Ishikawa (cell line): ENCODE results near the gene DISP3.

ENCODE experiments used
- CEBPB ChIP-seq: IDR thresholded peaks from 2 replicates; pipeline ENCODE4 v1.6.1; 2012
- CREB1 ChIP-seq: IDR thresholded peaks from 2 replicates; pipeline ENCODE4 v1.6.1; 2012; ENCODE audit warnings: low read depth
- EGR1 ChIP-seq: IDR thresholded peaks from 2 replicates; pipeline ENCODE4 v1.6.1; 2012
- EP300 ChIP-seq: IDR thresholded peaks from 2 replicates; pipeline ENCODE4 v1.6.1; 2012; ENCODE audit warnings: borderline replicate concordance
- FOXM1 ChIP-seq: IDR thresholded peaks from 2 replicates; pipeline ENCODE4 v1.6.1; 2012; ENCODE audit warnings: low read depth, borderline replicate concordance
- MAX ChIP-seq: IDR thresholded peaks from 2 replicates; pipeline ENCODE4 v1.6.1; 2012
- NFIC ChIP-seq: IDR thresholded peaks from 2 replicates; pipeline ENCODE4 v1.6.1; 2012
- RAD21 ChIP-seq: IDR thresholded peaks from 2 replicates; pipeline ENCODE4 v1.6.1; 2012; ENCODE audit warnings: low read depth
- TAF1 ChIP-seq: IDR thresholded peaks from 2 replicates; pipeline ENCODE4 v1.6.1; 2012; ENCODE audit warnings: low read depth, mild to moderate bottlenecking
- TCF12 ChIP-seq: IDR thresholded peaks from 2 replicates; pipeline ENCODE4 v1.6.1; 2012; ENCODE audit warnings: low read depth
- TEAD4 ChIP-seq: IDR thresholded peaks from 2 replicates; pipeline ENCODE4 v1.6.1; 2012
- YY1 ChIP-seq: IDR thresholded peaks from 2 replicates; pipeline ENCODE4 v1.6.1; 2012; ENCODE audit warnings: low read depth
- ZBTB7A ChIP-seq: IDR thresholded peaks from 2 replicates; pipeline ENCODE4 v1.6.1; 2012; ENCODE audit warnings: low read depth
- TF ChIP-seq, protein P1 (sequence below): IDR thresholded peaks from 2 replicates; pipeline ENCODE4 v1.6.1; 2012
- TF ChIP-seq, protein P2 (sequence below): IDR thresholded peaks from 2 replicates; pipeline ENCODE4 v1.6.1; 2012; ENCODE audit warnings: low read depth, mild to moderate bottlenecking

The DISP3 gene

GRCh38 chr1:11581445-11581991 lies 102.6 kb downstream of the DISP3 start:
- TF ChIP-seq TEAD4 (no peak), FOXM1 (no peak), TCF12 (no peak), TAF1 (no peak), NFIC (no peak), ZBTB7A (no peak), CREB1 (no peak), MAX (no peak), CEBPB (no peak), YY1 (no peak), EGR1 (no peak), EP300 (no peak), RAD21 (no peak)
- TF ChIP-seq, protein P1, sequence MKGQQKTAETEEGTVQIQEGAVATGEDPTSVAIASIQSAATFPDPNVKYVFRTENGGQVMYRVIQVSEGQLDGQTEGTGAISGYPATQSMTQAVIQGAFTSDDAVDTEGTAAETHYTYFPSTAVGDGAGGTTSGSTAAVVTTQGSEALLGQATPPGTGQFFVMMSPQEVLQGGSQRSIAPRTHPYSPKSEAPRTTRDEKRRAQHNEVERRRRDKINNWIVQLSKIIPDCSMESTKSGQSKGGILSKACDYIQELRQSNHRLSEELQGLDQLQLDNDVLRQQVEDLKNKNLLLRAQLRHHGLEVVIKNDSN: no peak
- TF ChIP-seq, protein P2, sequence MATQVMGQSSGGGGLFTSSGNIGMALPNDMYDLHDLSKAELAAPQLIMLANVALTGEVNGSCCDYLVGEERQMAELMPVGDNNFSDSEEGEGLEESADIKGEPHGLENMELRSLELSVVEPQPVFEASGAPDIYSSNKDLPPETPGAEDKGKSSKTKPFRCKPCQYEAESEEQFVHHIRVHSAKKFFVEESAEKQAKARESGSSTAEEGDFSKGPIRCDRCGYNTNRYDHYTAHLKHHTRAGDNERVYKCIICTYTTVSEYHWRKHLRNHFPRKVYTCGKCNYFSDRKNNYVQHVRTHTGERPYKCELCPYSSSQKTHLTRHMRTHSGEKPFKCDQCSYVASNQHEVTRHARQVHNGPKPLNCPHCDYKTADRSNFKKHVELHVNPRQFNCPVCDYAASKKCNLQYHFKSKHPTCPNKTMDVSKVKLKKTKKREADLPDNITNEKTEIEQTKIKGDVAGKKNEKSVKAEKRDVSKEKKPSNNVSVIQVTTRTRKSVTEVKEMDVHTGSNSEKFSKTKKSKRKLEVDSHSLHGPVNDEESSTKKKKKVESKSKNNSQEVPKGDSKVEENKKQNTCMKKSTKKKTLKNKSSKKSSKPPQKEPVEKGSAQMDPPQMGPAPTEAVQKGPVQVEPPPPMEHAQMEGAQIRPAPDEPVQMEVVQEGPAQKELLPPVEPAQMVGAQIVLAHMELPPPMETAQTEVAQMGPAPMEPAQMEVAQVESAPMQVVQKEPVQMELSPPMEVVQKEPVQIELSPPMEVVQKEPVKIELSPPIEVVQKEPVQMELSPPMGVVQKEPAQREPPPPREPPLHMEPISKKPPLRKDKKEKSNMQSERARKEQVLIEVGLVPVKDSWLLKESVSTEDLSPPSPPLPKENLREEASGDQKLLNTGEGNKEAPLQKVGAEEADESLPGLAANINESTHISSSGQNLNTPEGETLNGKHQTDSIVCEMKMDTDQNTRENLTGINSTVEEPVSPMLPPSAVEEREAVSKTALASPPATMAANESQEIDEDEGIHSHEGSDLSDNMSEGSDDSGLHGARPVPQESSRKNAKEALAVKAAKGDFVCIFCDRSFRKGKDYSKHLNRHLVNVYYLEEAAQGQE: no peak

DNA sequence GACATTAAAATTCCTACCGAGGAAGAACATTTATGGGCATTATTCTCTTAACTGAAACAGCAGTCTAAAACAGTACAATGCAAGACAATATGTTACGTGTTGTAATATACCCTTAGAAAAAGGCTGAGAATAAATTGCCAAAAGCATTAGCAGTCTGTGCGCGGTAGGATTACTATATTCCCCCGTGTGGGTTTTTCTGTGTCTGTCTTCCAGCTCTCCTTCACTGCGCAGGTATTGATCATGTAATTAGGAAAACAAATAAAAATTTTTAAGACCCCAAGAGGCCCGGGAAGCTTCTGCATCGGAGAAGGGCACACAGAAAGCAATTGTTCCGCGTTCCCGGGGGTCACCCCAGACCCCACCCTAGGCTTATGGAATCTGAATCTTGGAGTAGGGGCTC lies 106.4 kb downstream of the DISP3 start:
- TF ChIP-seq TCF12 (no peak), MAX (no peak)
- TF ChIP-seq, protein P1: no peak
